HG03558 (cell line): ENCODE data around the gene HINFP.

ENCODE experiments used
- ATAC-seq: cut with Tn5 transposase; IDR thresholded peaks from one replicate; pipeline ENCODE4 v1.9.1; 2021; ENCODE audit warnings: moderate number of reproducible peaks; ENCODE audit not compliant: unreplicated experiment; ENCODE audit errors: extremely low read depth

HINFP gene, protein sequence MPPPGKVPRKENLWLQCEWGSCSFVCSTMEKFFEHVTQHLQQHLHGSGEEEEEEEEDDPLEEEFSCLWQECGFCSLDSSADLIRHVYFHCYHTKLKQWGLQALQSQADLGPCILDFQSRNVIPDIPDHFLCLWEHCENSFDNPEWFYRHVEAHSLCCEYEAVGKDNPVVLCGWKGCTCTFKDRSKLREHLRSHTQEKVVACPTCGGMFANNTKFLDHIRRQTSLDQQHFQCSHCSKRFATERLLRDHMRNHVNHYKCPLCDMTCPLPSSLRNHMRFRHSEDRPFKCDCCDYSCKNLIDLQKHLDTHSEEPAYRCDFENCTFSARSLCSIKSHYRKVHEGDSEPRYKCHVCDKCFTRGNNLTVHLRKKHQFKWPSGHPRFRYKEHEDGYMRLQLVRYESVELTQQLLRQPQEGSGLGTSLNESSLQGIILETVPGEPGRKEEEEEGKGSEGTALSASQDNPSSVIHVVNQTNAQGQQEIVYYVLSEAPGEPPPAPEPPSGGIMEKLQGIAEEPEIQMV

DNA sequence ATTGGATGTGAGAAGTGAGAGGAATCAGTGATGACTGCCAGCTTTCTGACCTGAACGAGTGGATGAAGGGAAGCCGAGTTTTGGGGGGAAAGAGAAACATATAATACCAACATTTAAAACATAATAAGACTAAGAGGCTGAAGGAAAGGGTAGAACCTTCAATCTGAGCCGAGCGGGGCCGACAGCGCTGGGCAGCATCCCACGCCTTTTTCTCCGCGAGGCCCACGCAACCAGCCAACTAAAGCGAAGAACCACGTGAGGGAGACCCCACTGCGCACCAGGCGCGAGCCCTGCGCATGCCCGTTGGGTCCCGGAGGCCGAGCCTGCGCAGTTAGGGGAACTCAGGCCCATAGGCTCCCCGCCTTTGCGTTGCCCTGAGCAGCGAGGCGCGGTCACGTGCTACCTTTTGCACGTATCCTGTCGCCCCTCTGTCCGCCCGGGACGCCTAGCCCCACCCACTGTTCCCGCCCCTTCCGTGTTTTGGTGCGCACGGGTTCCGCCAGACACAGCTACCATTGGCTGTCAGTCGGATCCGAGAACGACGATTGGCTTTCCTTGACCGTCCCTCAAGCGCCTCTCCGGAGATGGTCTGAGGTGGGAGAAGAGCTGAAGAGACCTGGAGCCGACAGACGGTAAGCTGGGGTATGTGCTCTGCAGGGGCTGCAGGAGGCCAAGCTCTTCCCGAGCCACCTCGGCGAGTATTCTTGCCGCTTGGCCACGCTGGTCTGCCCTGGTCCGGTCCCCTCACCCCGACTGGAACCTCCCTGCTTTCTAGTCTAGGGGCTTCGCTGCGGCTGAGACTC lies at the start of gene HINFP:
Gene HINFP (plus strand): TSS at position 573 of the 803 bp plus-strand sequence. CDS start 5,365 bp downstream, outside the sequence.
- peak; percentile 89 for ATAC-seq

DNA sequence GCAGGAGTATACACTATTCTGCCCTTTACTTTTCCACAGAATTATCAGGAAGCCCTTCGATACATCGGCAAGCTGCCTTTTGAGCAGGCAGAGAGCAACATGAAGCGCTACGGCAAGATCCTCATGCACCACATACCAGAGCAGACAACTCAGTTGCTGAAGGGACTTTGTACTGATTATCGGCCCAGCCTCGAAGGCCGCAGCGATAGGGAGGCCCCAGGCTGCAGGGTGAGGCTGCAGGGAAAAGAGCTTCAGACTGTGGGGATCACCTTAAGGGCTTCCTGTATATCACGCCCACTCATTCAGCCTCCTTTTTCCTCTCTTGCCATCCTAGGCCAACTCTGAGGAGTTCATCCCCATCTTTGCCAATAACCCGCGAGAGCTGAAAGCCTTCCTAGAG lies 43.5 kb upstream of the HINFP start:
- ATAC-seq: no peak

DNA sequence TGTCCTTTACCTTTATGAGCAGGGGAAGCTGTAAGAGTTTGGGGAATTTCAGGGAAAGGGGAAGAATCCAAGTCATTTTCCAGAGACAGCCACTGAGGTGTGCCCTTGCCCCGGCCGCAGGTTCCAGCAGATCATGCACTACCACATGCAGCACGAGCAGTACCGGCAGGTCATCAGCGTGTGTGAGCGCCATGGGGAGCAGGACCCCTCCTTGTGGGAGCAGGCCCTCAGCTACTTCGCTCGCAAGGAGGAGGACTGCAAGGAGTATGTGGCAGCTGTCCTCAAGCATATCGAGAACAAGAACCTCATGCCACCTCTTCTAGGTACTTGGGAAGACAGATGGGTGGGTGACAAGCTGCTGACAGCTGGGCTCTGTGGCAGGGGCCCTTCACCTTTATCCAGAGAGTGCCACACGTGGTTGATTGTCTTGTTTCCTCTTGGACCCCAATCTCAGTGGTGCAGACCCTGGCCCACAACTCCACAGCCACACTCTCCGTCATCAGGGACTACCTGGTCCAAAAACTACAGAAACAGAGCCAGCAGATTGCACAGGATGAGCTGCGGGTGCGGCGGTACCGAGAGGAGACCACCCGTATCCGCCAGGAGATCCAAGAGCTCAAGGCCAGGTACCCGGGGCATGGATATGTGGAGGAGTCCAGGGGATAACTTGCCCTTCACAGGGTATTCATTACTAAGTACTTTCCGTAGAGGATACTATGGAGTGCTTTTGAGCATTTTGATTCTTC lies 42.5 kb upstream of the HINFP start:
- no peak for ATAC-seq

DNA sequence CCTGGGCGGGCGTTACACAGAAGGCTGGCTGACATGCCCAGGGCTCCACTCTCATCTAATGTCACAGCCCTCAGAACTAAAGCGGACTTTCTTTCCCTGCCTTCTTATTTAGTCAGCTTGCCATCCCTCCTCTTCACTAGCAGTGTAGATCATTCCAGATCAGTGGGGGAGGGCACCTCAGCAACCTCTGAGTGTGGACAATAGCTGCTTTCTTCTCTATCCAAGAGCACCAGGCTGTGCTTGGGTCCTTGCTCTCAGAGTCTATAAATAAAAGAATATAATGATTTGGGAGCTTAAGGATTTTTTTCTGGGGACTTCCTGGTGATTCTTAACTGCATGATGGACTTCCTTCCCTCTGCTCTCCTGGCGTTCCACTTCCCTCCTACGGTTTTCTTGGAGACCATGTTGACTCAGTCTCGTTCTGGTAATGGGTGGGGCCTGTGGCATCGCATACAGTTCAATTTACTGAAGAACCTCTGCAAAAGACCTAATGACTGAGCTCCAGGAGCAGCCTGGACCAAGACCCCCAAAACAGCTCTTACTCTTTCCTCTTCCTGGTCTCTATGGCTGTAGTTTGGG lies 39.6 kb upstream of the HINFP start:
- ATAC-seq: no peak

DNA sequence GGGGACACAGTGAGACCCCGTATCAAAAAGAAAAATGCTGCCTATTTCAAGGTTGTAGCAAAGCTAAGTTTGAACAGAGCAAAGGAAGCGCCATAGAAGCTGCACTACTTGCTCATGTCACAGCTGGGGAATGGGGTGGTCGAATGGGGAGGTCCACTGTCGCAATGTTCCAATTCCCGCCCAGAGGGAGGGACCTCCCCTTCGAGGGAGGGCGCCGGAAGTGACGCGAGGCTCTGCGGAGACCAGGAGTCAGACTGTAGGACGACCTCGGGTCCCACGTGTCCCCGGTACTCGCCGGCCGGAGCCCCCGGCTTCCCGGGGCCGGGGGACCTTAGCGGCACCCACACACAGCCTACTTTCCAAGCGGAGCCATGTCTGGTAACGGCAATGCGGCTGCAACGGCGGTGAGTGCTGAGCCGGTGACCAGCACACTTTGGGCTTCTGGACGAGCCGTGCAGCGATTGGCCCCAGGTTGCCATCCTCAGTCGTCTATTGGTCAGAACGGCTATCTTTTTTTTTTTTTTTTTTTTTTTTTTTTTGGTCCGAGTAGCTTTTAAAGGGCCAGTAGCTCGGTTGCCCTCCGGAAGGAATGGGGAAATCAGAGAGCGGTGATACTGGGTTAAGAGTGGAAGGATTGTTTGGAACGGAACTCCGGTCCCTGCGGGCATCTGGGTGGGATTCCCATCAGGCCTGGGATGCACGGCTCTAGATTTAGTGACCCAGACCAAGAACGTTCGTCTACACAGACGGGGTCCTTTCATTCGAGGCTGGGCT lies 36.5 kb upstream of the HINFP start, which contains the start of gene HMBS:
Gene HMBS (plus strand): TSS at position 219 of the 774 bp plus-strand sequence. CDS start 153 bp downstream, at position 372.
- peak; percentile 58 for ATAC-seq

DNA sequence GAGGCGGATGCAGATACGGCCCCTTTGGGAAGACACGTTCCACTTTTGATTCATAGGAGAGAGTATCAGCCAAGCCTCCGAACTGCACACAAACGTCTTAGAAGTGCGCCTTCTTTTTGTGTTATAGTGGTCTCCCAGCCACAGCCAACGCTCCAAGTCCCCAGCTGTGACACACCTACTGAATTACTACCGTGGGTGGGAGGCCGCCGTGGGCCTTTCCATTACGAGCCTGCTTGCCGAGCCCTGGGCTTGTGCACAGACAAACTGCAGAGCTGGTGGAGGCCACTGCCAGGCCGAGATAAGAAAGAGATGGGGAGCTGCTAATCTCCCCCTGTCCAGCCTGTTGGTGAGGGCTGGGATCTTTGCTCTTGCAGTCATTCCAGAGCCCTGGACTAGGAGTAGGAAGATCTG lies 35.9 kb upstream of the HINFP start:
- no peak for ATAC-seq

DNA sequence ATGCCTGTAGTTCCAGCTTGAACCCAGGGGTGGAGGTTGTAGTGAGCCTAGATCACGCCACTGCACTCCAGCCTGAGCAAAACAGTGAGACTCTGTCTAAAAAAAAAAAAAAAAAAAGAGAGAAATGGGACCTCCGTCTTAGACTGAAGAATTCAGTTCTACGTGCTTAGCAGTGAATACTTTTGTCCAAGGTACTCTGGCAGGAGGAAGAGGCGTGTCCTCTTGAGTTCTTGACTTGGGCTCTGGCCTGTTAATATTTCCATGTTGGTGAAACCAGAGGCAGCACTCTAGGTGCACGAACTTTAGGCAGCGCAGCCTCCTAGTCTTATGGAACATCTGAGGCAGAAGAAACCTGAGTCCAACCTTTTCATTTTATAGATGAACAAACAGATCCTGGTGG lies 34.3 kb upstream of the HINFP start:
- no peak for ATAC-seq

DNA sequence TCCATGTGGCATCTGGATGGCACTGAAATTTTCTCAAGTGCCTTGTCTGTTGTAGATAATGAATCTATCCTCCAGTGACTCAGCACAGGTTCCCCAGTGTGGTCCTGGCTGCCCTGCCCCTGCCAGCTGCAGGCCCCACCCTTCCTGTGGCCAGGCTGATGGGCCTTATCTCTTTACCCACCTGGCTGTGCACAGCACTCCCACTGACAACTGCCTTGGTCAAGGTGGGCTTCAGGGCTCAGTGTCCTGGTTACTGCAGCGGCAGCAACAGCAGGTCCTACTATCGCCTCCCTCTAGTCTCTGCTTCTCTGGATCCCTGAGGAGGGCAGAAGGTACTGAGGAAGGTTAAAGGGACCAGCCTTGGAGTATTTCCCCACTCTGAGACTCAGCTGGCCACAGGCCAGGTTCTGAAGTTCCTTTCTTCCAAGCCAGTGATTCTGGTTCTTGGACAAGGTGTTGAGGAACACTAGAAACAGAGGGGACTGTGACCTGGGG lies 33.6 kb upstream of the HINFP start:
- ATAC-seq: no peak

DNA sequence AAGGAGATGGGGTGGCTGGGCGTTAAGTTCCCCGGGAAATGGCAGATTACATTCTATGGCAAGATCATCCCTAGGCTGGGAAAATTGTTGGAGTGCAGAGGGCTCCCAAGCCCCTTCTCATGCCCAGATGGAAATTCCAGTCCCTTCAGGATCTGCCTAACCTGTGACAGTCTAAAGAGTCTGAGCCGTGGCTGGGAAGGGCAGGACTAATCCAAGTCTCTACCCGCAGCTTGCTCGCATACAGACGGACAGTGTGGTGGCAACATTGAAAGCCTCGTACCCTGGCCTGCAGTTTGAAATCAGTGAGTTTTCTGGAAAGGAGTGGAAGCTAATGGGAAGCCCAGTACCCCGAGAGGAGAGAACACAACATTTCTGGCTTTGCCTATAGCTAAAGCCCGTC lies 33.0 kb upstream of the HINFP start:
- ATAC-seq: no peak

DNA sequence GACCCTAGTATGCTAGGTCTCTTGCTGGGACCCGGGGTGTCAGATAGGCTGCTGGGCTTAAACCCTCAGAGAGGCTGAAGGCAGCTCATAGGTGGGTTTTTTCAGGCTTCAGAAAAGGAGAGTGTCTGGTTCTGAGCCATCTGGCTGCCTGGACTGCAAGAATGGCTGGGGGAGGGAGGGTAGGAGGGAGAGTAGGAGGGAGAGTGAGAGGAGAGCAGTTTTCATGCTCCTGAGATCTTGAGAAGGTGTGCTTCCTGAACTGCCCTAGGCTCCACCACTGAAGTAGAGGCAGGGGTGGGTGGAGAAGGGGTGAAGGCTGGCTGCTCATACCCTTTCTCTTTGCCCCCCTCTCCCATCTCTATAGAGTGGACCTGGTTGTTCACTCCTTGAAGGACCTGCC lies 32.1 kb upstream of the HINFP start:
- no peak for ATAC-seq

DNA sequence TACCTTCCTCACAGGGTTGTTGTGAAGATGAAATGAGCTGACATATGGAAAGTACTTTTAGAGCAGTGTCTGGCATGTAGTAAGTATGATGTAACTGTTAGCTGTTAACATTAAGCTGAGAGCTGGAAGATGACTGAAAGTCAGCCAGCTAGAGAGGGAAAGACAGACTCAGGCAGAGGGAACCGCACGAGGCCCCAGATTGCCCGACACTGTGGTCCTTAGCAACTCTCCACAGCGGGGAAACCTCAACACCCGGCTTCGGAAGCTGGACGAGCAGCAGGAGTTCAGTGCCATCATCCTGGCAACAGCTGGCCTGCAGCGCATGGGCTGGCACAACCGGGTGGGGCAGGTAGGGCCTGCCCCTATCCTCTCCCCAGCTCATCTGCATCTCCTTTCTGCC lies 30.2 kb upstream of the HINFP start:
- ATAC-seq: no peak

DNA sequence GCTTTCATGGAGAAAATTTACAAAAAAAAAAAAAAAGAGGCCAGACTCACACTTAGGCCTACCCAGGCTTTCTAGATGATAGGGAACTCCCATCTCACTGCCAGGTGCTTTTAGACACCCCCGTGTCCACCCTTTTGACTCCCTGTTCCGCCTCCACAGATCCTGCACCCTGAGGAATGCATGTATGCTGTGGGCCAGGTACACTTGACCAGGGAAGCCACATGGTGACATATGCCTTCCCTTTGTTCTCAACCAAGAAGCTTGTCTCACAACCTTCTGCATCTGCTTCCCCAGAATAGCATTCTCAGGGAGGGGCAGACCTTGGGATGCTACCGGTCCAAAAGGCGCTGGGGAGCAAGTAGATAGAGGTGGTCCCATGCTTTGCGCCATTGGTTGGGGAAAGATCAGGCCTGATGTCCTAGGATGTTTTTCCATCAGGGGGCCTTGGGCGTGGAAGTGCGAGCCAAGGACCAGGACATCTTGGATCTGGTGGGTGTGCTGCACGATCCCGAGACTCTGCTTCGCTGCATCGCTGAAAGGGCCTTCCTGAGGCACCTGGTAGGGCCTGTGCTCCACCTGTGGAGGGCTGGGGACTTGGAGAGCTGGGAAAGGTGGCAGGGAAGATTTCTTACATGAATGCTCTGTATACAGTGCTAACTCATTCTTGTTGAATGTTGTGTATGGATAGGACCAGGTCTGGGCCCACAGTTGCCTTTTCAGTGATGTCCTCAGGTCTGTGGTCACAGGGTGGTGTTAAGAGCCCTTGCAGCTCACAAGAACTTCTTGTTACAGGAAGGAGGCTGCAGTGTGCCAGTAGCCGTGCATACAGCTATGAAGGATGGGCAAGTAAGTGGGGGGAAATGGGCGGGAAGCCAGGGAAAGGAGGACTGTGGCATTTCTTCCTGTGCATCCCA lies 29.2 kb upstream of the HINFP start:
- ATAC-seq: no peak

DNA sequence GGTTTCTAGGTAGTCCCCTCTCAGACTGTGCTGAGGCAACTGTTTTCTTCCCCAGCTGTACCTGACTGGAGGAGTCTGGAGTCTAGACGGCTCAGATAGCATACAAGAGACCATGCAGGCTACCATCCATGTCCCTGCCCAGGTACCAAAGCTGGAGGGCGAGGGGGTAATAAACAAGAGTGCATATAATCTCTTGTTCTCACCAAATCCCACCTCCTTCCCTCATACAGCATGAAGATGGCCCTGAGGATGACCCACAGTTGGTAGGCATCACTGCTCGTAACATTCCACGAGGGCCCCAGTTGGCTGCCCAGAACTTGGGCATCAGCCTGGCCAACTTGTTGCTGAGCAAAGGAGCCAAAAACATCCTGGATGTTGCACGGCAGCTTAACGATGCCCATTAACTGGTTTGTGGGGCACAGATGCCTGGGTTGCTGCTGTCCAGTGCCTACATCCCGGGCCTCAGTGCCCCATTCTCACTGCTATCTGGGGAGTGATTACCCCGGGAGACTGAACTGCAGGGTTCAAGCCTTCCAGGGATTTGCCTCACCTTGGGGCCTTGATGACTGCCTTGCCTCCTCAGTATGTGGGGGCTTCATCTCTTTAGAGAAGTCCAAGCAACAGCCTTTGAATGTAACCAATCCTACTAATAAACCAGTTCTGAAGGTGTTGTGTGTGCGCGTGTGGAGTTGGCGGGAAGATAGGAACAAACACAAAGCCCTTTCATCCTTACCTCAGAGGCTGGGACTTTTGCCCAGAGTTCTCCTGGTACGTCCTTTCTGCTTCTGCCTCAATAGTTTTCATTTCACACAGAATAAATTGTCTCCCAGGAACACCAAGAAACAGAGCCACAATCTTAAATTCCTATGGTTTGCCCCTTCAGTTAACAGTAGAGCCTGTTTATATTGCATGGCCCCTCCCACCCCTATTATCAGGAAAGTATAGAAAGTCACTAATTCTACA lies 28.2 kb upstream of the HINFP start:
- ATAC-seq: no peak

DNA sequence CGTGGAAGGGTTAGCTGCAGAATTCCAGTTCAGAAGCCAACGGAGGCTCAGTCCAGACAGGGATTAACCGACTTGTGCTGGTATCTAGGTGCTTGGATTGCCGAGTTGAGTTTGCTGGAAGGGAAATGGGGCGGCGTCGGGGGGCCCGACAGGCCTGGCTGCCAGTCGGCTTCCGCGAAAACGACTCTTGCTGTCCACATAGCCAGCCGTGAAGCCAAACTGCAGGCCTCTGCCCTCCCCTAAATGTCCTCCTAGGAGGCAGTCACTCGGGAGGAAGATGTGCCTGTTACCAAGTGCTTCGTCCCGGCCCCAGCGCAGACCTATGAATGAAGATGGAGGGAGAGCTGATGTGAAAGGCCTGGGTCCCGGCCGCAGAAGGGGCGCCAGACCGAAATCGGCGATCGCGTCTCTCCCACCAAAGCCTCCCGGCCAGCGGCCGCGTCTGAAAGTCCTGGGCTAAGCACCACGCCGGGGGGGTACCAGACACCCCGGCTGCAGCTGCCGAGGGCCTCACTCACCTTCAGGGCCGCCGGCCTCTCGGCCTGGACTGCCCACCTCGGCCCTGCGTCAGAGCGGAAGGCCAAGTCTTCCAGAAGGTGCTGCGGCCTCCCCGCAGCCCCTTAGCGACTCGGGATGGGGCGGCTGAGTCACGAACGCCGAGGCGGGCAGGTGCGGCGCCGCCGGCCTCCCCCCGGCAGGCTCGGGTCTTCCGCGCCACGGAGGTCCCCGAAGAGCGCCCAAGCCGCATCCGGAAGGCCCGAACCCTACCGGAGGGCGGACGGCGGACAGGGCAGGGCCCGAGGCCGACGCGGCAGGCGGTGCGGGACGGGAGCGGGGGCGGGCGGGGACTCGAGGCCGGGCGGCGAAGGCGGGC lies 27.2 kb upstream of the HINFP start:
- no peak for ATAC-seq

DNA sequence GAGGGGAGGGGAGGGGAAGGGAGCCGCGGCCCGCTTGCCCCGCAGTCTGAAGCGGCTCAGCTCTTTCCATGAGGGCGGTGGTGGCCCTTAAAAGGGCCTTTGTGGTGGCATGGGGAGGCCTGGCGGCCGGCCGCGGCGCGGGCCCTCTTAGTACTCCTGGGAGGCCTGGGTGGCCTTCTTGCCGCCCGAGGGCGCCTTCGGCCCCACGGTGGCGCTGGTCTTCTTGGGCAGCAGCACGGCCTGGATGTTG lies 26.6 kb upstream of the HINFP start:
- ATAC-seq: no peak

DNA sequence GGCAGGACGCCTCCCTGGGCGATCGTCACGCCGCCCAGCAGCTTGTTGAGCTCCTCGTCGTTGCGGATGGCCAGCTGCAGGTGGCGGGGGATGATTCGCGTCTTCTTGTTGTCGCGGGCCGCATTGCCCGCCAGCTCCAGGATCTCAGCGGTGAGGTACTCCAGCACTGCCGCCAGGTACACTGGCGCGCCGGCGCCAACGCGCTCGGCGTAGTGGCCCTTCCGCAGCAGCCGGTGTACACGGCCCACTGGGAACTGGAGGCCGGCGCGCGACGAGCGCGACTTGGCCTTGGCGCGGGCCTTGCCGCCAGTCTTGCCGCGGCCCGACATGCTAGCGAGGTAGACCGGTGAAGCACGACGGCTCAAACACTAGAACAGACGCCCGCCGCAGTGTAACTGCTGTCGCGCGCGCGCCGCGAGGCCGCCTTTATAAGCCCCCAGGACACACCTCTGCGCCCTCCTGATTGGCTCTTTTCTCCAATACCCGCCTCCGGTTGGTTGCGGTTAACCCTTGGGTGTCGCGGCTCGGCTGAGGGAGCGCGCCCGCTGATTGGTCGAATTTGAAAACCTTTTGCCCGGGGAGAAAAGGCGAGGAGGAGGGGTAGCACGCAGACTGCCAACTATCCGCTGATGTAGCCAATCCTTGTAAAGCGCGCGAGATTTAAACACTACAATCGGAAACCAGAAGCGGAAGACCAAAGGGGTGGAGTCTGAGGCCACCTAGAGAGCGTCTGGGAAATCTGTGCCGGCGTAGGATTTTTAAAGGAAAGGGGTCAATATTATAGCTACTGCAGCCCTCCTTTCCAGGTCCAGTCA lies 26.1 kb upstream of the HINFP start:
- peak; percentile 60 for ATAC-seq
